ENCODE data around the gene DEXI.
A peak's percentile ranks its signal among the peaks of the same experiment; 100 is the strongest.

Gene DEXI

GRCh38 chr16:10946308-10946707 is 4.0 kb upstream of the DEXI start:
- Histone ChIP-seq H3K36me3 (ENCODE audit: control insufficient read depth, low read length) (peaks cover 5% of the 10 kb centered on the region), H3F3A (ENCODE audit: control insufficient read depth, insufficient read depth) (peaks cover 11% of the 10 kb centered on the region), H3K4me3 (ENCODE audit: low read length) (peak overlapping the region; percentile 91; the same call in 1 of the 2 replicates), H3K9me3 (ENCODE audit: control insufficient read depth, insufficient read depth, low read length) (no peaks in the 10 kb centered on the region), H3K27me3 (ENCODE audit: control insufficient read depth, low read length) (no peaks in the 10 kb centered on the region), H4K20me1 (ENCODE audit: control insufficient read depth, insufficient read depth, low read depth, low read length) (peaks cover 12% of the 10 kb centered on the region; the same call in 1 of the 2 replicates), H3K79me2 (ENCODE audit: control insufficient read depth, low read length) (peaks cover 68% of the 10 kb centered on the region), H3K4me2 (ENCODE audit: low read length) (peak overlapping the region; percentile 91), H3K27ac (ENCODE audit: low read depth, low read length) (no peak overlapping the region), H3K9me2 (replicated peaks; ENCODE audit: control insufficient read depth, low read length) (no peaks in the 10 kb centered on the region), H3K4me1 (ENCODE audit: control insufficient read depth, low read length) (peaks cover 63% of the 10 kb centered on the region)
- TF ChIP-seq EZH2phosphoT487 (IDR thresholded peaks at IDR 0.05; ENCODE audit: borderline replicate concordance, low read length) (no peak), CTCF (IDR thresholded peaks at IDR 0.05; ENCODE audit: low read depth, low read length, poor library complexity, severe bottlenecking) (no peak)

GRCh38 chr16:10945065-10945787 is 3.0 kb upstream of the DEXI start:
- Histone ChIP-seq H4K20me1 (ENCODE audit: control insufficient read depth, insufficient read depth, low read depth, low read length) (peaks cover 14% of the 10 kb centered on the region; the same call in 1 of the 2 replicates), H3K36me3 (ENCODE audit: control insufficient read depth, low read length) (peaks cover 7% of the 10 kb centered on the region), H3K4me3 (ENCODE audit: low read length) (peak overlapping the region; percentile 91), H3K9me3 (ENCODE audit: control insufficient read depth, insufficient read depth, low read length) (no peaks in the 10 kb centered on the region), H3K4me2 (ENCODE audit: low read length) (peak overlapping the region; percentile 91), H3K4me1 (ENCODE audit: control insufficient read depth, low read length) (peaks cover 71% of the 10 kb centered on the region), H3F3A (ENCODE audit: control insufficient read depth, insufficient read depth) (peaks cover 11% of the 10 kb centered on the region), H3K27me3 (ENCODE audit: control insufficient read depth, low read length) (no peaks in the 10 kb centered on the region), H3K79me2 (ENCODE audit: control insufficient read depth, low read length) (peaks cover 68% of the 10 kb centered on the region), H3K9me2 (replicated peaks; ENCODE audit: control insufficient read depth, low read length) (no peaks in the 10 kb centered on the region), H3K27ac (ENCODE audit: low read depth, low read length) (no peak overlapping the region)
- TF ChIP-seq EZH2phosphoT487 (IDR thresholded peaks at IDR 0.05; ENCODE audit: borderline replicate concordance, low read length) (no peak), CTCF (IDR thresholded peaks at IDR 0.05; ENCODE audit: low read depth, low read length, poor library complexity, severe bottlenecking) (no peak)

- TF ChIP-seq EZH2phosphoT487 (IDR thresholded peaks at IDR 0.05; ENCODE audit: borderline replicate concordance, low read length) (no peak), CTCF (IDR thresholded peaks at IDR 0.05; ENCODE audit: low read depth, low read length, poor library complexity, severe bottlenecking) (peak; percentile 13)
- Histone ChIP-seq H3K27ac (ENCODE audit: low read depth, low read length) (0 out of 2 replicates have a peak within 1 kb of the TSS, but pooled peaks have one; percentile 22), H3K4me1 (ENCODE audit: control insufficient read depth, low read length) (peaks cover 71% of the 10 kb centered on the region), H3K9me2 (replicated peaks; ENCODE audit: control insufficient read depth, low read length) (no peaks in the 10 kb centered on the region), H4K20me1 (ENCODE audit: control insufficient read depth, insufficient read depth, low read depth, low read length) (peaks cover 18% of the 10 kb centered on the region; the same call in 1 of the 2 replicates), H3K79me2 (ENCODE audit: control insufficient read depth, low read length) (peaks cover 68% of the 10 kb centered on the region), H3K36me3 (ENCODE audit: control insufficient read depth, low read length) (peaks cover 13% of the 10 kb centered on the region), H3K4me2 (ENCODE audit: low read length) (peak within 1 kb of the TSS; percentile 91), H3K4me3 (ENCODE audit: low read length) (peak within 1 kb of the TSS; percentile 91), H3K27me3 (ENCODE audit: control insufficient read depth, low read length) (no peaks in the 10 kb centered on the region), H3F3A (ENCODE audit: control insufficient read depth, insufficient read depth) (peaks cover 11% of the 10 kb centered on the region), H3K9me3 (ENCODE audit: control insufficient read depth, insufficient read depth, low read length) (no peaks in the 10 kb centered on the region)
Observed at GRCh38 chr16:10944249-10945064, 2.2 kb upstream of the DEXI start, which contains the start of gene CLEC16A. Gene CLEC16A (plus strand): TSS chr16:10944564. CDS start chr16:10944718, 154 bp downstream.
